A549 treated with AZD9567 at 1 μM for 4 hours (cell line): ENCODE measurements around the gene PSMD9. TPM values are rescaled to one million over a fixed set of nuclear protein-coding genes. Genes with fewer than 3 reads are reported as not detected.

Experiments used
- total RNA-seq: library from RNA; stranded (reverse); fragments of 200-300 nt; extraction: Qiagen RNA extraction; gene quantifications from 5 replicates; pipeline ENCODE4 v1.2.3, GENCODE V29; 2022; ENCODE audit not compliant: insufficient read depth

The PSMD9 gene, protein sequence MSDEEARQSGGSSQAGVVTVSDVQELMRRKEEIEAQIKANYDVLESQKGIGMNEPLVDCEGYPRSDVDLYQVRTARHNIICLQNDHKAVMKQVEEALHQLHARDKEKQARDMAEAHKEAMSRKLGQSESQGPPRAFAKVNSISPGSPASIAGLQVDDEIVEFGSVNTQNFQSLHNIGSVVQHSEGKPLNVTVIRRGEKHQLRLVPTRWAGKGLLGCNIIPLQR
- total RNA-seq: 129 to 158 TPM (median 132 TPM) in 5 replicates

DNA sequence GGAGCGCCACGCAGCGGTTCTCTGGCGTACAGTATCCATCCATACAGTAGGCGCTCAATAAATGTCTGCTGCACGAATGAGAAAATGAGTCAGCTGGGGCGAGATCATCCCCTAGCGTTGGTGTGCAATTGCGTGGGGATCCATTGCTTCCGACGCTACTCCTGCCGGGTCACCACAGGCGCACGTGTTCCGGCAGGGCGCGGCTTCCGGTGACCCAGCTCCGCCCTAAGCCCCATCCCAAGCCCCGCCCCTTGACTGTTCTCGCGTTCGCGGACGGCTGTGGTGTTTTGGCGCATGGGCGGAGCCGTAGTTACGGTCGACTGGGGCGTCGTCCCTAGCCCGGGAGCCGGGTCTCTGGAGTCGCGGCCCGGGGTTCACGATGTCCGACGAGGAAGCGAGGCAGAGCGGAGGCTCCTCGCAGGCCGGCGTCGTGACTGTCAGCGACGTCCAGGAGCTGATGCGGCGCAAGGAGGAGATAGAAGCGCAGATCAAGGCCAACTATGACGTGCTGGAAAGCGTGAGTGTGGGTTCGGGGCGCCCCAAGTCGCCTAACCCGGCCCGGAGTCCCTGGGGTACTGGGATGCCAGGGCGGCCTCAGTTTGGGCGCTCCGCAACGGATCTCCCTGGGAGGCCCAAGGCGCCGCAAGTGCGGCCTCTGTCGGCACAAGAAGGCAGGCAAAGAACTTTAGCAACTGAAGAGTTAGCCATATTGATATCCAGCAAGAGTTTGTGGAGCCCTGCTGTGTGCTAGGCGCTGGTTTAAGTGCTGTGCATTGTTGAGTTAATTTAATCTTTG, at the start of gene PSMD9:
Gene PSMD9, plus strand, starts transcription at position 313 of the 796 bp plus-strand sequence. Its CDS starts 67 bp downstream, at position 380.

GRCh38 chr12:121858662-121859572, 29.7 kb upstream of the PSMD9 start, which contains the start of gene HPD:
TSS of gene HPD (minus strand) at chr12:121858859. CDS start at chr12:121858823, 36 bp downstream.

DNA sequence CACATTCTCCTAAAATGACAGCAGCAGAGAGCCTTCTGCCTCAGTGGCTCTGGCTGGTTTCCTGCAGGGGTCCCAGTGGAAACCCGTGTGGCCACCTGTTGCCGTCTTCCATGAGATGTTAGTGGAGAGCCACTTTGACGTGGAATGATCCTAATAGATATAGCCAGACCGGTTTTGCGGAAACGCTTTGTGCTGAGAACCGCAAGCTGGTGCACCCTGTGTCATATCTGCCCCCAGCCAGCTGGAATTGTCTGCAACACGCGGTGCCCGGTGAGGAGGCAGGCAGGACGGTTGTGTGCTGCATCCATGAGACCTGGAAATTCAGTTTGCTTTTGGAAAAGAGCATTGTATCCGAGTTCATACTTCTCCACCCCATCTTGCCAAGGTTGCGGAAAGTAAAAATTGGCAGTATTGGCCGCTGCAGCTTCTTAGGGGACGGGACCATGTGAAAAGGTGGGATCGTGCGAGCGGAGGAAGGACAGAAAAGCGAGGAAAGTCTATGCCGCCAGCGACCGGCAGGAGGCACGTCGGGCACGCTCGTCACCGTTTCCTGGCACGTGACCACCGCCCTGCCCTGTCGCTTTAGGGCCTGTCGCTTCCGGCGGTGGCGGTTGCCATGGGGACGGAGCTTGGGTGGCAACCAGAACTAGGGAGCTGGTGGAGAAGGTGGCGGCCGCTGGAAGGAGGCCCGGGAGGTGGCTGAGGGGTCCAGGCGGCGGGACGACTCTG, 29.5 kb downstream of the PSMD9 start, which contains the start of gene CFAP251:
Gene CFAP251, plus strand, starts transcription at position 643 of the 729 bp plus-strand sequence. CDS start 2,714 bp downstream, outside the sequence.

Other genes with a start within 250 kb of the PSMD9 start
- 0.15 to 0.30 TPM (median 0.22 TPM) in 4 of 5 replicates, not detected in the other for gene MORN3, start 219.1 kb upstream of the PSMD9 start, total RNA-seq
- gene TMEM120B, start 176.0 kb upstream of the PSMD9 start, total RNA-seq: 15.3 to 16.7 TPM (median 16.1 TPM) in 5 replicates
- gene RHOF, start 95.1 kb upstream of the PSMD9 start, total RNA-seq: 96.7 to 103 TPM (median 101 TPM) in 5 replicates
- 7.3 to 13.7 TPM (median 12.2 TPM) in 5 replicates for gene SETD1B, start 84.8 kb upstream of the PSMD9 start, total RNA-seq
- 1.5 to 1.9 TPM (median 1.8 TPM) in 4 of 5 replicates, not detected in the other for gene HPD, start 29.9 kb upstream of the PSMD9 start, total RNA-seq
- gene CFAP251, start 29.8 kb downstream of the PSMD9 start, total RNA-seq: 0.93 to 1.4 TPM (median 1.2 TPM) in 4 of 5 replicates, not detected in the other
- 10.3 to 12.0 TPM (median 11.0 TPM) in 5 replicates for gene BCL7A, start 133.1 kb downstream of the PSMD9 start, total RNA-seq
- 28.7 to 40.8 TPM (median 40.2 TPM) in 5 replicates for gene MLXIP, start 190.0 kb downstream of the PSMD9 start, total RNA-seq